HG02943 (cell line): ENCODE measurements around the gene FBXO21.
"Not testable (repeated sequence)": the region's sequence is repeated elsewhere in the genome, so short reads cannot be mapped to it uniquely, and the experiment has no call there.

ENCODE experiments used
- ATAC-seq: cut with Tn5 transposase; IDR thresholded peaks from one replicate; pipeline ENCODE4 v1.9.1; 2021; ENCODE audit warnings: mild to moderate bottlenecking, low read depth, moderate library complexity; ENCODE audit not compliant: unreplicated experiment

Gene FBXO21

GRCh38 chr12:117207675-117208074 is 17.4 kb upstream of the FBXO21 start:
- no peak for ATAC-seq

DNA sequence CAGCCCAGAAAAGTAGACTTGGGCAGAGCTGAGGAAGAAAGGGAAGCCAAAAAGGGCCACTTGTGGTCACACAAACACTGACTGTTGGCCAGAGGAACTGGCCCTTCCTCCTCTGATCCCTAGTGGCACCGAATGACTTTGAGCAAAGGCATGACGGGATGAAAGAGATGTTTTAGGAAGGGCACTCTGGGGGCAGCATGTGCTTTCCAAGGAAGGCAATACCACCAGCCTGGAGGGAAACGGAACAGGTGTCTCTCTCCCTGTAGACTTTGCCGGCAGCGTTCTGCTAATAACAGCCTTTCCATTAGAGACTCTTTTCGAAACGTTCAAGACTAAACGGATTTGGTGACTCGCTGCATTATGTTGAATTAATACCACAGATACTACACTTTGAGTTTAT is 12.3 kb upstream of the FBXO21 start:
- no peak for ATAC-seq

- ATAC-seq, result no peak
Measured at GRCh38 chr12:117202033-117202432, 11.8 kb upstream of the FBXO21 start.

DNA sequence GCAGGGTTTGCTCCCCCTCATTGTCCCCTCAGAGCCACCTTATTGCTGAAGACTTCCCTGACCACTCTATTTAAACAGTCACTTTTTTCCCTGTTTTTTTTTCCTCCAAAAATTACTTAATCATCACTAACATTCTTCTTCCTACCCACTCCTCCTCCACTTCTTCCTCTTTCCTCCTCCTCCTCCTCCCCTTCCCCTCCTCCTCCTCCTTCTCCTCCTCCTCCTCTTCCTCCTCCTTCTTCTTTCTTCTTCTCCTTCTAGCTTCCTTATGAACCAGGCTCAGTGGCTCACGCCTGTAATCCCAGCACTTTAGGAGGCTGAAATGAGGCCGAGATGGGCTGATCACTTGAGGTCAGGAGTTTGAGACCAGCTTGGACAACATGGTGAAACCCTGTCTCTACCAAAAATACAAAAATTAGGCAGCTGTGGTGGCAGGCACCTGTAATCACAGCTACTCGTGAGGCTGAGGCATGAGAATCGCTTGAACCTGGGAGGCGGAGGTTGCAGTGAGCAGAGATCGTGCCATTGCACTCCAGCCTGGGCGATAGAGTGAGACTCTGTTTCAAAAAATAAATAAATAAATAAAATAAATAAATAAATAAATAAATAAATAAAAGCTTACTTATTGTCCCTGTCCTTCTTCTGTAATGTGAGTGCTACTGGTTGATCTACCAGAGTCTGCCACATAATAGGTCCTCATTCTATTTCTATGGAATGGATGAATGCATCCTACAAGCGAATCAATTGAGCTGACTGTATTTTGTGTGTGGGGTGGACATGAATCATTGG is 9.9 kb upstream of the FBXO21 start:
- ATAC-seq, result not testable (repeated sequence)

GRCh38 chr12:117196334-117196733 is 6.1 kb upstream of the FBXO21 start:
- ATAC-seq, result not testable (repeated sequence)

- not testable (repeated sequence) for ATAC-seq
Measured at GRCh38 chr12:117195027-117195426, 4.8 kb upstream of the FBXO21 start.

DNA sequence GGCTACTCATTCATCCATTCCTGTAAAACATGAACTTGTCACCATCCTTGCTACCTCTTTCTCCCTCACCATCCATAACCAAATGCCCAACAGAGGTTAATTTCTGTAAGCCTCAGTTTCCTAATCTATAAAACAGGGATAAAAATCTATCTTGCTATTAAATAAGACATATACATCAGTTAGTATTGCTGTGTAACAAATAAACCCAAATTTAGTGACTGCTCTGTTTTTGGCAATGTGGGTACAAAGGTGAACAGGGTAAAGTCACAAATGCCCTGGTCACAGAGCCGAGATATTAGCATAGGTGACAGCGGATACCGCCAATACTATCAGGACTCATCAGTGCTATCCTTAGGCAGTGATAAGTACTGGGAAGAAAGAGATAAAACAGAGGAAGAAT is 3.6 kb upstream of the FBXO21 start:
- no peak for ATAC-seq

DNA sequence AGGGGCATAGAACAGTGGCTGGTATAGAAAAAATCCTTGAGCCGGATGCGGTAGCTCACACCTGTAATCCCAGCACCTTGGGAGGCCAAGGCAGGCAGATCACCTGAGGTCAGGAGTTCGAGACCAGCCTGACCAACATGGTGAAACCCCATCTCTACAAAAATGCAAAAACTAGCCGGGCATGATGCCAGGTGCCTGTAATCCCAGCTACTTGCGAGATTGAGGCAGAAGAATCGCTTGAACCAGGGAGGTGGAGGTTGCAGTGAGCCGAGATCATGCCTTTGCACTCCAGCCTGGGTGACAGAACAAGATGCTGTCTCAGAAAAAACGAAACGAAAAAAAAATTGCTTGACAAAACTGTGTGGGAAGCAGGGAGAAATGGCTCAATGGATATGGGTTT is 2.3 kb upstream of the FBXO21 start:
- ATAC-seq, result not testable (repeated sequence)

DNA sequence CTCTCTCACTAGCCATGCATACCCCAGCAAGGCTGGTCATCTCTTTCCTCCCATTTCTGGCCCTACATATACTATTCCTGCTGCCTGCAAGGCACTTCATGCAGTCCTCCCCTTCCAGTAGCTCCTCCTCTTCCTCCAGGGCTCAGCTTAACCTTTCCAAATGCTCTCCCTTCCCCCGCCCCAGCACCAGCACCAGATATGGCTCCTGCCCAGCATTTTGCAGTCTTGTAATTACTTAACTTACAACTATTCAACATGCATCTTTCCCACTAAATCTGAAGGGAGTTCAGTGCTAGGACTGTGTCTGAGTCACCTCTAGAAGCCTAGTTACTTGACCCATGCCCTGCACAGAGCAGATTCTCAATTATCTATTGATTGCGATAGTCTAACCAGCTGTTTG is 1.8 kb upstream of the FBXO21 start:
- ATAC-seq, result no peak

- ATAC-seq, result peak; percentile 29
Measured at GRCh38 chr12:117189725-117190209, 503 bp downstream of the FBXO21 start.

- no peak for ATAC-seq
Measured at GRCh38 chr12:117188961-117189724, 1.1 kb downstream of the FBXO21 start.

- ATAC-seq, result no peak
Measured at GRCh38 chr12:117188121-117188665, 2.1 kb downstream of the FBXO21 start.

DNA sequence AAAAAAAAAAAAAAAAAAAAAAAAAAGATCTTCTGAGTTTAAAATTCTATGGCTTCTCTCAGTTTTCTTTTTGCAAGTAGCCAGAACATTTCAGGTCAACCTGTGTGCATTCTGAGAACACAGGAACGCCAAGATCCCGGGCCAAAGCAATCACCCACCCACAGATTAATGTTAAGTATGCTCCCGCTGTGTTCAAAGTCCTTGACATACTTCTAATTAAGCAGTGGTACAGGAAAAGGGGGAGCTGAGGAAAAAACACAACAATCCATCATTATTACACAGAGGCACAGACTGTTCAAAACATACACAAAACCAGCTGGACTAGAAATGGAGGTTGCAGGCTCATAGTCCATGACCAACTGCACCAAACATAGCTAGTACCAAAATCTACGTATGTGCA is 2.8 kb downstream of the FBXO21 start:
- no peak for ATAC-seq

DNA sequence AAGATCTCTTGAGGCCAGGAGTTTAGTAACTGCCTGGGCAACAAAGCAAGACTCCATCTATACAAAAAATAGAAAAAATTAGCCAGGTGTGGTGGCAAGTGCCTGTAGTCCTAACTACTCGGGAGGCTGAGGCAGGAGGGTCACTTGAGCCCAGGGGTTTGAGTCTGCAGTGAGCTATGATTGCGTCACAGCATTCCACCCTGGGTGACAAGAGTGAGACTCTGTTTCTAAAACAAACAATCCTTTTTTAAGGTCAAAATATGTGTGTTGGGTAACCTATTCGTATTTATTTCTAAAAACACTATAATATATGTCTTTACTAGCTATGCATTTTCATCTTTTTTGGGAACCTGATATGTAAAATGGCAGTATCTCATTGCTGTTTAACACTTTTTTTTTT is 7.4 kb downstream of the FBXO21 start:
- ATAC-seq, result no peak

GRCh38 chr12:117181468-117181843 is 8.8 kb downstream of the FBXO21 start:
- ATAC-seq, result not testable (repeated sequence)

DNA sequence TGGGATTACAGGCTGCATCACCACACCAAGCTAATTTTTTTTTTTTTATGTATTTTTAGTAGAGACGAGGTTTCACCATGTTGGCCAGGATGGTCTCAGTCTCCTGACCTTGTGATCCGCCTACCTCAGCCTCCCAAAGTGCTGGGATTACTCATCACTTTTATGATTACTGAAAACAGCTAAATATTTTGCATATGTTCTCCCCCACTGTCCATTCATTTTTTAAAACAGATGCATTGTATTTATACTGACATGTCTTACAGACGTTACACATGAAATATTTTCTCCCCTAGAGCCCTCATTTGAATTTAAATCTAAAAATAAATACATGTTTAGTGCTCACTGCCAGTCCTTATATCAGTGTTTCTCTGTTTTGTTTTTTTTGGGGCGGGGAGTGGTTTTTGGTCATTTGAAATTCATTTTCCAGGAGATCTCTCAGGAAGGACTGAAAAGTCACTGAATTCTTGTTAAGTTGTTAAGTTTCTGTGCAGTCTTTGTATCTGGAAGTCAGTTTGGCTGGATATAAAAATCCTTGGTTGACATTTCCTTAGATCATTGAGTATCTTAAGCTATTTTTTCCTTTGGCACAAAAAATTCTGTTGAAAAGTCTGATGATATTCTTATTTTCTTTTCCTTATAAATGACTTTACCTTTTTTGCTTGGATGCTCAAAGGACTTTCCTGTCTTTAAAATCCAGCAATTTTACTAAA is 9.4 kb downstream of the FBXO21 start:
- ATAC-seq, result no peak

DNA sequence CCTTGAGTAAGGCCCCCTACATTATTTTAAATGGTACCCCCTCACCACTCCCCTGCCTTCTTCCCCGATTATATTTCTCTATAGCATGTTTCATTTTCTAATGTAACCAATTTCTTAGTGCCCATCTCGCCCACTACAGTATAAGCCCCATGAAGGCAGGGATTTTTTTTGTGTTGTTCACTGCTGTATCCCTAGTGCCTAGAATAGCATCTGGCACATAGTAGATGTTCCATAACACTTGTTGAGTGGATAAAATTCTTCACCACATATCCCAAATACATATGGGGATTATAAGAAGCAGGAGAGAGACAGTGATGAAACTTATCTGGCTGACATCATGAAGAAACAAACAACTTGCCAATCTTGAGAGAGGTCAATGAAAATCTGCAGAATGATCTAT is 11.5 kb downstream of the FBXO21 start:
- ATAC-seq, result no peak

GRCh38 chr12:117178301-117178700 is 12.0 kb downstream of the FBXO21 start:
- no peak for ATAC-seq

DNA sequence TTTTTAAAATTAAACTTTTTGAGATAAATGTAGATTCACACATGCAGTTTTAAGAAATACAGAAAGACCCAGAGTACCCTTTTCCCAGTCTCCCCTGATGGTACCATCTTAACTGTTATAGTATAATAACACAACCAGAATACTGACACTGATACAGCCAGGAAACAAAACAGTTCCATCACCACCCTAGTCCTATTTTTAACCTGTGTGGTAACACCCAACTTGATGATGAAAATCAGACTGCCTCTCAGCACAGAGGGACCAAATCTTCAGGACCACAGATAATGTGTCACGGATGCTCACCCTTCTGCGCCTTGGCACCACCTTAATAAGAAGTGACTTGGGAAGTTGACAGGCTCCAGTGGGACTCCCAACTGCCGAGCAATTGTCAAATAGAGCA is 18.1 kb downstream of the FBXO21 start:
- ATAC-seq, result no peak

- ATAC-seq, result no peak
Measured at GRCh38 chr12:117171499-117172162, 18.6 kb downstream of the FBXO21 start.
